Measurements from ENCODE around the gene DCP1A.
A peak's percentile ranks its signal among the peaks of the same experiment; 100 is the strongest.
"Not testable (repeated sequence)": the region's sequence is repeated elsewhere in the genome, so short reads cannot be mapped to it uniquely, and the experiment has no call there.

The DCP1A gene

DNA sequence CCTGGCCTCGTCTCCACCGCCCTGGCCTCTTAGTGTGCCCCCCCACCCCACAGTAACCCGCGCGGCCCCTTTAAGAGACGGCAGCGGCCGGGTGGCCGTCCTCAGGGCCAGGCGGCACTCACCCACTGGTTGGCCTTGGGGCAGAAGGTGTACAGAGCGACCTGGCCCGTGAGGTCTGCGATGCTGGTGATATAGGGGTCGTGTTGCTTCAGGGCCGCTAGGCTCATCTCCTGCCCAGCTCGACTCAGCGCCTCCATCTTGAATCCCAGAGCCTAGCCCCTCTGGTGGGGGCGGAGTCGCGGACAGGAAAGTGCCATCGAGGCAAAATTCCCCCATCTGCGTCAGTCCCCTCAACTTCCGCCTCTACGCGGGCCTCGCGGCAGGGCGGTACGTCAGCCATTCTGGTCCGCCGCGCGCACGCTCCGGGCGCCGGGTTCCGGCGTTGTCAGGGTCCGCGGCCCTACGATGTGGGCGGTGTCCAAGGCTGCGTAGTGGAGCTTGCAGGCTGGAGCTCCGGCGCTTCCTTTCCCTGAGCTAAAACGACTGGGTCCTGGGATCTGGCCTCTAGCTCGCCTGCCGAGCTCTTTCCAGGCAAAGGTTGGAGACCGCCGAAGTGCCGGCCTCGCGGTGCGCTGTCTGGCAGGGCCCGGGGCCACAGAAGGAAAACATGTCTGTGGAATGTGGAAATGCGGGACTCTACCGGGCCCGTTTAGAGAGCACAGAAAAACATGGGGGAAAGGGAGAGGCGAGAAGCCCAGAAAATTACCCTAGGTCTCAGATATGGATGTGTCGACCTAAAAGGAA, at the start of gene DCP1A:
DCP1A (minus strand) TSS at position 283 of the 804 bp plus-strand sequence; CDS start at position 257, 26 bp downstream.
- DNase-seq (ENCODE audit: low spot score) = peak; percentile 99

DNA sequence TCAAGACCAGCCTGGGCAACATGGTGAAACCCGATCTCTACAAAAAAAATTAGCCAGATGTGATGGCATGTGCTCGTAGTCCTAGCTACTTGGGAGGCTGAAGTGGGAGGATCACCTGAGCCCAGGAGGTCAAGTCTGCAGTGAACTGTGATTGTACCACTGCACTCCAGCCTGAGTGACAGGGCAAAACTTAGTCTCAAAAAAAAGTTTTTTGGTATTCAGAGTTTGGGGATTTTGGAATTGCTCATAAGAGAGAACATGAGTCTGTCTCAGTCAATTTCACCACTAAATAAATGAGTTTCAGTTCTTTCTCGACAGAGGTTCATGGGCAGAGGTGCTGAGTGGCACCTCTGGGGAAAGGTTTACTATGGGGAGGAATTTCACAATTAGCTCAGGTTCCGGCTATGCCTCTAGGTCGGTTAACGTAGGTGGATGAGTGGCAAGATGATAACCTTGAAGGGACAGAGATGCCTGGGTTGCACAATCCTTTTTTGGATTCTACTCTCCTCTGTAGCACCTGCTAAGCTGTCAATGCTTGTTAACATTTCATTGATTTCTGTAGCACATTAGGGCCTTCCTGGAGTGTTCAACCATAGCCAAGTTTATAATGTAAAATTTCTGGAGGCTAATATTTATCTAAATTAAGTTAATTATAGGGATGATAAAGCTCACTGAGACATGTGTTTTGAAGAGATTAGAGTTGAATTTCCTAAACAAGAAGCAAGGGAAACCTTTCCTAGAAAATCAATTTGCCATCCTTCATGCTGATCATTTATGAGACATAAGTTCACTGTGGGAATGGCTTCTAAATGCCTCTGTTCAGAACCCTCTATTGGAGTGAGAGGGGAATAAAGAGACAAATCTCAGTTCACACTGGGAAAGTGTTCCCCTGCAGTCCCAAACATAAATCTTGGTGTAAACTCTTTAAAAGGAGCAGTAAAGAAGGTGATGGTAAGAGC, 37.4 kb upstream of the DCP1A start:
- no peak for DNase-seq (ENCODE audit: low spot score)

DNA sequence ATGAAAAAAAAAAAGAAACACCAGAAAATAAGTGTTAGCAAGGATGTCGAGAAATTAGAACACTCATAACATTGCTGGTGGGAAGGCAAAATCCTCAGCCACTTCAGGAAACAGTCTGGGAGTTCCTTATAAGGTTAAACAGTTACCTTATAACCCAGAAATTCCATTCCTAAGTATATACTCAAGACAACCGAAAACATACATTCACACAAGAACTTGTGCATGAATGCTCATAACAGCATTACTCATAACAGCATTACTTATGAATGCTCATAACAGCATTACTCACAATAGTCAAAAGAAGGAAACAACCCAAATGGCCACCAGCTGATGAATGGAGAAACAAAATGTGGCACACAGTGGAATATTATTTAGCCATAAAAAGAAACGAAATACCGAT, 34.8 kb upstream of the DCP1A start:
- DNase-seq (ENCODE audit: low spot score) = no peak

DNA sequence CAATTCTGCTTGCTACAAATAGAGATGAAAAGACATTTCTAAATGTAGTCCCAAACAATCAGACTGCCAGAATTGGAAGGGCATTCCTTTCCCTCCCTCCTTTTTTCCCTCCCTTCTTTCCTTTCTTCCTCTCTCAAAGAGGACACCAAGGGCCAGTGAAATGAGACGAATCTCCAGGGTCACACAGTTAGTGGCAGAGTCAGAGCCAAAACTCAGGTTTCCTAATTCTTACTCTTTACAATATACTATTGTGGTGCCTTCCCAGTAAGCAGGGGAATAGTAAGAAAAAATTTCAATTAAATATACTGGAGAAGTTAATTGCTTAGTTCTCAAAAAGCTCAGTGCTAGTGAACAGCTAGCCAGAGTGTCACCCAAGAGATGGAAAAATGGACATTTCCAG, 33.0 kb upstream of the DCP1A start:
- DNase-seq (ENCODE audit: low spot score) = no peak

DNA sequence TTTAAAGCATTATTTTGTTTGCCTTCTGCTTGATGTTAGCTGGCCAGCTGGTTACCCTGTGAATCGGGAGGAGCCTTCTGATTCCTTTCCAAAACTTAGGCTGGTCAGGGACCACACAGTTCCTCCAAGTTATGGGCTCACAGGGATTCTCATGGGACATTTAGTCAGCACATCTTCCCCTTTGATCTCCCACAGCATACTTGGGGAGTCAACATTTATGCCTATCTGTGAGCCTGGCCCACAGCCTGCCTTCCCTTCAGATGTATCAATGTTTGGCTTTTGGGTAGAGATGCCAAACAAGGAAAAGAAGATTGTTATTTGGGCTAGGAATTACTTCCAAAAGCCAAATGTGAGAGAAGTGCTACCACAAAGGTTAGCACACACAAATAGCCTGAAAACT, 32.6 kb upstream of the DCP1A start:
- no peak for DNase-seq (ENCODE audit: low spot score)

DNA sequence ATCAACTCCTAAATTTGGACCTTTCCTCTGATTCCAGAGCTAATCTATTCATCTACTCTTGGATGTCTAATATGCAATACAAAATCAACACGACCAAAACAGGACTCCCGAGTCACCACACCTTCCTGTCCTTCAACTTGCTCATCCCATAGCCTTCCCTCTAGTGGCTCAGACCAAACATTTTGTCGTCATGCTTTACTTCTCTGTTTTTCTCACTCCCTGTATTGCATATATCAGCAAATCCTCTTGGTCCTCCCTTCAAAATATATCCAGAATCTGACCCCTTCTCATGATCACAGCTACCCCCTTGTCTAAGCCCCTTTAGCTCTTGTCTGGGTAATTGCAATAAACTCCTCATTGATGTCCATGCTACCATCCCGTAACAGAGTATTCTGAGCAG, 30.5 kb upstream of the DCP1A start:
- DNase-seq (ENCODE audit: low spot score) = no peak

DNA sequence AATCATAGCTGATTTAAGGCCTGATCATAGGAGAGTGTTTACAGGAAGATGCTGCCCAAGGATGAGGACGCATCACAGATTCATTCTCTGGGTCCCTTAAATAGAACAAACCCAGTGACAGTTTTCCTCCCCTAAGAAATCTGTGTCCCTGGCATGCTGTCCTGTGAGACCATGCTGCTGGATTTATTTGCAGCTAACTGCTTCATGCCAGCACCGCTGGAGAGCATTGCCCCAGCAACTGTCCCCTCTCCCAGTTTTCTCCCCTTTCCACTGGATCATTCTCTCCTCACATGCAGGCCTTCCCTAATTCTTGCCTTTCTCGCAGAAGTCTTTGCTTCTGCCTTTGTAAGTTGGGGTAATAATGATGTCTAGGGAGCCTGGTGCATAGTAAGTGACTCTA, 29.3 kb upstream of the DCP1A start:
- DNase-seq (ENCODE audit: low spot score) = no peak

DNA sequence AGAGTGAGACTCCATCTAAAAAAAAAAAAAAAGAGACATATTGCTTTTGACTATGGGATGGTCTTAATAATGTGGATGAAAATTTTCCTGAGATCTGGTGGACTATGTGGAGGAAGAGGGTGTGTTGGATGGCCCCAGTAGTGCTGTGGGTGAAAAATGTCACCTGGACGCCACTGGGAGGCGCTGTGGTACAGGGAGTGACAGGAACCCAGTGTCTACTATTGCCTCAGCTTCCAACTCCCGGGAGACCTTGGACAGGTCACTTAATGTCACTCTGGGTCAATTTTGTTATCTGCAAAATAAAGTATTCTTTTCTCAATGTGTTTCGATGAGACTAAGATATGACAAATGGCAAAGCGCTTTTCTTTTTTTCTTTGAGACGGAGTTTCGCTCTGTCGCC, 27.7 kb upstream of the DCP1A start:
- DNase-seq (ENCODE audit: low spot score) = peak; percentile 69

DNA sequence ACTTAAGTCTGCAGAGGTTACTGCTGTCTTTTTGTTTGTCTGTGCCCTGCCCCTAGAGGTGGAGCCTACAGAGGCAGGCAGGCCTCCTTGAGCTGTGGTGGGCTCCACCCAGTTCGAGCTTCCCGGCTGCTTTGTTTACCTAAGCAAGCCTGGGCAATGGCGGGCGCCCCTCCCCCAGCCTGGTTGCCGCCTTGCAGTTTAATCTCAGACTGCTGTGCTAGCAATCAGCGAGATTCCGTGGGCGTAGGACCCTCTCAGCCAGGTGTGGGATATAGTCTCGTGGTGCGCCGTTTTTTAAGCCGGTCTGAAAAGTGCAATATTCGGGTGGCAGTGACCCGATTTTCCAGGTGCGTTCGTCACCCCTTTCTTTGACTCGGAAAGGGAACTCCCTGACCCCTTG, 23.4 kb upstream of the DCP1A start:
- not testable (repeated sequence) for DNase-seq (ENCODE audit: low spot score)

DNA sequence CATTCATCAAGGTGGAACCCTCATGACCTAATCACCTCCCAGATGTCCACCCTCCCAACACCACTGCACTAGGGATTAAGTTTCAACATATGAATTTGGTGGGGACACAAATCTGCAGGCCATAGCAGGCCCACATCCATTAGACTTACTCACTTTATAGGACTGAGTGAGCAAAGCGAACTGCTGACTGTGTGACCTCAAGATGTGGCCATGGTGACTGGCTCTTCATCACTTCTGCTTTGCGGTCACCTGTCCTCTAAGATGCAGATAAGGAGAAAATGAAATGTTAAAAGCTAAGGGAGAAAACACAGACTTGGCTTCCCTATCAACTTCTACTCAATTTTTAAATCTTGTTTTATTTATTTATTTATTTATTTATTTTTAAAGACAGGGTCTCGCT, 14.5 kb upstream of the DCP1A start:
- no peak for DNase-seq (ENCODE audit: low spot score)

DNA sequence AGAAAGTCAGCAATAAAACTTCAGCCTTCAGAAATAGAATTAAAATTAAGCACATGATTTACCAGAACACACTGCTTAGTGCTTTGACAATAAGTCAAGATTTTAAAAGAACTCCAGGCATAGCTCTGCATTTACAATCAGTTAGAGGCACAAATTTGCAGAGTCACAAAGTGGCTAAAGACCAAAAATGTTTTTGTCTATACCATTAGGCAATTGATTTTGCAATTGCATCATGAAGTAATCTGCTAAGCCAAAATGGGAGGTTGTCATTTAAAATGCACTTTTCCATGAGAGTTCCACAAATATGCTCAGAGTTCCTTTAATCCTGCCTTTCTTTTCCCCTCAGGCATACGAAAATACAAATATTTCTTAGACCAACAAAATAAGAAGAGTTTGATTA, 10.1 kb upstream of the DCP1A start:
- no peak for DNase-seq (ENCODE audit: low spot score)

DNA sequence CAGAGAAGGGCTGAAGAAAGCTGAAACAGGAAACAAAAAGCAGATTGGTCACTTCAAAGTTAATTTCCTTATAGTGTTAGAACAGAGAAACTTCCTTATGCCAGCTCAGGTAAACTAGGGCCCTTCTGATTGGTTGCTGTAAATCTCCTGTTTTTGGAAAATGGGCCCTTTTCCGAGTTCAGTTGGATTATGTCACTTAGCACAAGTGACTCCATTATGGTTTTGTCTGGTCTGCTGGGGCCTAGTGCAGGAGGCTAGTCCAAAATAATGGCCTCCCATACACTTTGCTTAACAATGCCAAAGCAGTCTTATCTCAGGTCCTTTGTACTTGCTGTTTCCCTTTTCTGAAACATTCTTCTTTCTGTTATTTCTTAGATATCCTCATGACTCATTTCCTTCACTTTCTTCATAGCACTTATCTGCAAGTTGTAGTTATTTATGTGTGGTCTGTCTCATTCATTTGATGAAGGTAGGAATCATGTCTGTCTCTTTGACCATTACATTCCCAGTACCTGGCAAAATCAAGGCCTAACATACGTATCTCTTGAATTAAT, 7.7 kb upstream of the DCP1A start:
- no peak for DNase-seq (ENCODE audit: low spot score)

DNA sequence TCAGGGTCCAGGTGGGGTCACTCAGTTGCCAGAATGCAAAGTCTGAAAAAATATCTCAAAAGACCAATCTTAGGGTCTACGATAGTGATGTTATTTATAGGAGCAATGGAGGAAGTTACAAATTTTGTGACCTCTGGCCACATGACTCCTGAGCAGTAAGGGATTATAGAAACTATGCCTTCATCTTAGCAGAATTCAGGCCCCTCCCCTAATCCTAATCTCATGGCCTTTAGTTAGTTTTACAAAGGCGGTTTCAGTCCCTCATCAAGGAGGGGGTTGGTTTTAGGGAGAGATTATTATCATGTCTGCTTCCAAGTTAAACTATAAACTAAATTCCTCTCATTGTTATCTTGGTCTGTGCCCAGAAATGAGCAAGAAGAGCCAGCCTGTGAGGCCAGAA, 5.9 kb upstream of the DCP1A start:
- no peak for DNase-seq (ENCODE audit: low spot score)

DNA sequence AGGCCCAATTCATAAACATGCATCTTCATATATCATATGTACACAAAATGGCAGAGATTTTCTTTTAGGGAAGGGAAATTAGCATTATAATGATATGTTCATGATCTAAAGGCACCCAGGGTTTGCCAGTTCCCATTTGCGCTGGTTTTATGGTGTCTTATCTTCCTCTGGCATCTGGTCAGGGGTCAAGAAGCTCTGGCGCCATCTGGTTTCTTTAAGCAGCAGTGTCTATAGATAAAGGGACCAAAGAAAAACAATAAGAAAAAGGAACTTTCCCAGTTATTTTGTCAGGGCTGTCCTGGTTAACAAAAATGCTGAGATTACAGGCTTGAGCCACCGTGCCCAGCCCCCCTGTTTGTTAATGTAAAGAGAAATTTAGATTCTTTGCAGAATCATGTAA, 3.3 kb upstream of the DCP1A start:
- no peak for DNase-seq (ENCODE audit: low spot score)

DNA sequence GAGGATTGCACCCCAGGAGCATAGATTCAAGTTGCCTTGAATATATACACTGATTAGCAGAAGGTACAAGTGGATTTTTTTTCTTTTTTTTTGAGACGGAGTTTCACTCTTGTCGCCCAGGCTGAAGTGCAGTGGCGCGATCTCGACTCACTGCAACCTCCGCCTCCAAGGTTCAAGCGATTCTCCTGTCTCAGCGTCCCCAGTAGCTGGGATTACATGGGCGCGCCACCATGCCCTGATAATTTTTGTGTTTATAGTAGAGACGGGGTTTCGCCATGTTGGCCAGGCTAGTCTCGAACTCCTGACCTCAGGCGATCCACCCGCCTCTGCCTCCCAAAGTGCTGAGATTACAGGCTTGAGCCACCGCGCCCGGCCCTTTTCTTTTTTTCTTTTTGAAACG, 775 bp upstream of the DCP1A start:
- not testable (repeated sequence) for DNase-seq (ENCODE audit: low spot score)

DNA sequence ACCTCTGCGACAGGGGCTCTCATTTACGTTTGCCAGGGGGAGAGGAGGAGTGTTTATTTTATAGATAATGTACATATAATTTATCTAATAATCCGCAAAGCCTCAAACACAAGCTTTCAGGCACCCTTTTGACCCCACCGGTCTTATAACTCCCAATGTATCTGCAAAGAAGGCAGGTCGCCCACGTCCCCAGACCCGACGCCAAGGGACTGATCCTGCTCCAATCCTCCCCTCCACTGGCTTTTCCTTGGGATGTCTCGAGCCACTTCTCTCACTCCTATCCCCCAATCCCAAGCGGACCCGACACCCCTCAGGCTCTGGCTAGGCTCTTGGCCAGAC, 452 bp downstream of the DCP1A start:
- no peak for DNase-seq (ENCODE audit: low spot score)

DNA sequence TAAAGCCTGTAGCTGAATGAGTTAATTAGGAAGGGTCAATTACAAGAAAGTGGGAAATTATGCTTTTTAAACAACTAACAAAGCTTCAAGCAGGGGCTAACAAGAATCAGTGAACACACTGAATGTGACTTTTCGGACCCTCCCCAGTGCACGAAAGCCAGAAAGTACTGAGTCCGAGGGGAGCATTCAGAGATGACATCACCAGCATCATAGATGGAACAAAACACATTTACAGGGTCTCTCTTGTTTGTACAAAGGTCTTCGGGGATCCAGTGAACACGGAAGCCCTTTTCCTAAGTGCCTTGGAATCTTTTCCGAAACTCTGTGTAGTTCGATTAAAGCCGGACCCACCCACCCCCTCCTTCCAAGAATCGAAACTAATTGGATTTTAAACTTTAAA, 829 bp downstream of the DCP1A start:
- no peak for DNase-seq (ENCODE audit: low spot score)

DNA sequence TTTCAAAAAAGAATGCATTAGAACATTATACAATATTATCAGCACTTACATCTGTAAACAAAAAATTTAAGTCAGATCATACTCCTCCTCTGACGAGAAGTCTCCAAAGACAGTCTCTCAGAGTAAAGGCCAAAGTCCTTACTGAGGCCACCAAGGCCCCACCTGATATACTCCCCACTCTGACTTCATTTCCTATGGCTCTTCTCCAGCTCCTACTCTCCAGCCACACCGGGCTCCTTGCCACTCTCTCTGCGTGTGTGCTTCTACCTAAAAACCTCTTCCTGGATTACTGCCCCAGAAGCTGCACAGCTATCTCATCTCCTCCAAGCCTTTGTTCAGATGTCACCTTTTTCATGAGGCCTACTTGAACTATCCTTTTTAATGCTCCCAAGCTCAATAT, 5.0 kb downstream of the DCP1A start:
- DNase-seq (ENCODE audit: low spot score) = no peak

DNA sequence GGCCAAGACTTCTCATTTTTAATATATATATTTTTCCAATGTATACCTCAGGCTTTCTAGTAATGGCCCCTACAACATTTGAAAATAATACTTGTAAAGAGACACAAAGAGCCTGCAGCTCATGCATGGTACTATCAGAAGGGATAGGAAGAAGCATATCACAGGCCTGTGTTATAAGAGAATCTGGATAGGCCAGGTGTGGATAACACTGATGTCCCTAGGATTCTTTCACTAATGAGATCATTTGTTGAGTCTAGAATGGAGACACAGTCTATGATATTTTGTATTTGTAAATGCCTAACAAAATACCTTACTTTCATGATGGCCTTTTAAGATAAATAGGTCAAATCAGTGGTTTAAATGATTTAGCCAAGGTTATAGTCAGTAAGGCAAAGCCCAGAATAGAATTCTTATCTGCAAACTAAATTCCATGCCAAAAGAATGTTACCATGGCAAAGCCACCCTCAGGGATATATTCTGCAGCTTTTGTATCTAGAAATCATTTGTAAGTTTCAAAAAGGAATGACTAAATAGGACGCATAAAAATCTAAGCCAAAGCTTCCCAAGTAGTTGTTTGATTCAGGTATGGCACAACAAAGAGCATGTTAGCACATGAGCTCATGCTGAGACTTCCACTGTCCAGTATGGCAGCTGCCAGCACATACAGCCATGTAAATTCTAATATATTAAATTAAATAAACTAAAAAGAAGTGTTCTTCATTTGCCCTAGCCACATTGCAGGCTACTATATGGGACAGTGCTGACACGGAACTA, 10.0 kb downstream of the DCP1A start:
- DNase-seq (ENCODE audit: low spot score) = no peak

DNA sequence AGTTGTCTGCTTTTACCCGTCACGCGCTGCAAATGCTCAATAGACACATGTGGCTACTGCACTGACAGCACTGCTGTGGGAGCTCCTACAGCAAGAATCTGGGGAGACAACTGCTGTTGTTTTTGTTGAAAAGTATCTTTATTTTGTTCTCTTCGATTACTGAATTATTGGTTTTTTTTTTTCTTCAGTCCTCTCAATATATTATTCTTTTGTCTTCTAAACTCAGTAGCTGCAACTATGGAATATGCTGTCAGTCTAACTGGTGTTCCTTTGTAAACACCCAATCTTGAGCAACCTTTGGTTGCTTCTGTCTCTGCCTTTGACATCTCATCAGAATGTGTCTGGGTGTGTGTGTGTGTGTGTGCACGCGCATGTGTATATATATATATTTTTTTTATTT, 12.6 kb downstream of the DCP1A start:
- DNase-seq (ENCODE audit: low spot score) = no peak

DNA sequence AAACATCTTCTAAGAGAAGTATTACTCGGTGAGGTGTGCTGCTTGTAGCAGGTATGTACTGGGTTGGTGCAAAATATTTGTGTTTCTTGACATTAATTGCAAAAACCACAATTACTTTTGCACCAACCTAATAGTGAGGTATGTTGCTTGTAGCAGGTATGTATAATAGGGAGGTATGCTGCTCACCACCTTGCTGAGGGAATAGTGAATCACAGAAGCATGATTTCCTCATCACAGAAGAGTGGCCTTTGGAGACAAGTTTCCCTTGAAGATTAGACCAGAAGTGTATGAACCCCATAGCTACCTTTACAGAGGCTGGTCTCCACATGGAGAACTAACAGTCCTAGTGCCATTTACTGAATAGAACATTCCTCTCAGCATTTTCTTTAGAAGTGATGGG, 15.5 kb downstream of the DCP1A start:
- DNase-seq (ENCODE audit: low spot score) = no peak

DNA sequence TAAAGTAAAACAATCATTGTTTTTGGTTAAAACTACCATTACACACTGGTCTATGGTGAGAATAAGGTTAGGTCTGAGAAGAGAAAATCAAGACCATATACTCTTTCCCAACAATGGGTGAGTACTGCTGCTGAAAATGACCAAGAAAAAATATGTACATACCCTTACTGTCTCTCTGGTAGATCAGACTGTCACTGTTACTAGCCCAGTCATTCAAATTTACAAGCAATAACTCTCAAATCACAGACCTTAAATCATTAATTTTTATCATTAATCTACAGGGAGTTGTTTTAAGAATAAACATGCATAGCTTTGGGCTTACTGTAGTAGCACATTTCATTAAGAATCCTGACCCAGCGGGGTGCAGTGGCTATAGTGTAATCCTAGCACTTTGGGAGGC, 17.4 kb downstream of the DCP1A start:
- DNase-seq (ENCODE audit: low spot score) = no peak
